Smooth muscle cell (in vitro differentiated cells): ENCODE results near the gene C1QTNF1. TPM values are rescaled to one million over a fixed set of nuclear protein-coding genes. Genes with fewer than 3 reads are reported as not detected.

Source experiments
- DNase-seq: peaks from one replicate; lab custom pipeline; 2025; ENCODE audit not compliant: unreplicated experiment; lab: John Stamatoyannopoulos, UW
- H2AFZ ChIP-seq: fragments of 200-600 bp; sonication (generic); 2 replicates; pipeline ENCODE4 v1.6.0; 2016; ENCODE audit warnings: antibody characterized with exemption, low read depth, mild to moderate bottlenecking
- H3F3A ChIP-seq: fragments of 200-600 bp; sonication (generic); 2 replicates; pipeline ENCODE4 v1.6.0; 2017; ENCODE audit warnings: antibody characterized with exemption, low read depth
- H3K27ac ChIP-seq: fragments of 200-600 bp; sonication (generic); 2 replicates; pipeline ENCODE4 v1.5.1; 2016; ENCODE audit warnings: low read depth, mild to moderate bottlenecking
- H3K27me3 ChIP-seq: fragments of 200-600 bp; sonication (generic); 2 replicates; pipeline ENCODE4 v1.6.1; 2016; ENCODE audit warnings: low read depth, mild to moderate bottlenecking
- H3K36me3 ChIP-seq: fragments of 200-600 bp; sonication (generic); 2 replicates; pipeline ENCODE4 v1.5.1; 2016; ENCODE audit warnings: low read depth
- H3K4me1 ChIP-seq: fragments of 200-600 bp; sonication (generic); 2 replicates; pipeline ENCODE4 v1.5.1; 2016; ENCODE audit warnings: low read depth
- H3K4me2 ChIP-seq: fragments of 200-600 bp; sonication (generic); 2 replicates; pipeline ENCODE4 v1.6.0; 2016; ENCODE audit warnings: mild to moderate bottlenecking
- H3K4me3 ChIP-seq: fragments of 200-600 bp; sonication (generic); 2 replicates; pipeline ENCODE4 v1.5.1; 2016; ENCODE audit warnings: mild to moderate bottlenecking
- H3K79me2 ChIP-seq: fragments of 200-600 bp; sonication (generic); 2 replicates; pipeline ENCODE4 v1.6.0; 2016; ENCODE audit warnings: low read depth, mild to moderate bottlenecking
- H3K9ac ChIP-seq: fragments of 200-600 bp; sonication (generic); 2 replicates; pipeline ENCODE4 v1.6.0; 2016; ENCODE audit warnings: low read depth
- H3K9me3 ChIP-seq: fragments of 200-600 bp; sonication (generic); replicated peaks from 2 replicates; pipeline ENCODE4 v1.5.1; 2016; ENCODE audit warnings: low read depth
- H4K20me1 ChIP-seq: fragments of 200-600 bp; sonication (generic); 2 replicates; pipeline ENCODE4 v1.6.0; 2016; ENCODE audit warnings: low read depth
- WGBS: methylation state at CpG from one replicate; pipeline ENCODE4 v1.1.7; 2016; ENCODE audit warnings: low lambda C conversion rate; 5-methylcytosine and 5-hydroxymethylcytosine counted together
- polyA plus RNA-seq: library from polyadenylated mRNA; unstranded; fragments of >200 nt; fragmentation: Nextera tagmentation; extraction: Ambion mirVana; gene quantifications from 2 replicates; pipeline ENCODE4 v1.2.1, GENCODE V29; 2016
- total RNA-seq: library from RNA; depleted of rRNA; stranded (reverse); fragments of >200 nt; gene quantifications from 2 replicates; pipeline ENCODE4 v1.2.3, GENCODE V29; 2014
- TF ChIP-seq, protein P1 (sequence below): fragments of 200-600 bp; sonication (generic); IDR thresholded peaks from 2 replicates; pipeline ENCODE4 v1.5.1; 2017; ENCODE audit warnings: borderline replicate concordance, mild to moderate bottlenecking, antibody characterized with exemption; ENCODE audit not compliant: insufficient read depth, poor library complexity, severe bottlenecking

Gene C1QTNF1
- total and polyA plus RNA-seq, 2 experiments from 2014 or later = 5.7 to 9.4 TPM

DNA sequence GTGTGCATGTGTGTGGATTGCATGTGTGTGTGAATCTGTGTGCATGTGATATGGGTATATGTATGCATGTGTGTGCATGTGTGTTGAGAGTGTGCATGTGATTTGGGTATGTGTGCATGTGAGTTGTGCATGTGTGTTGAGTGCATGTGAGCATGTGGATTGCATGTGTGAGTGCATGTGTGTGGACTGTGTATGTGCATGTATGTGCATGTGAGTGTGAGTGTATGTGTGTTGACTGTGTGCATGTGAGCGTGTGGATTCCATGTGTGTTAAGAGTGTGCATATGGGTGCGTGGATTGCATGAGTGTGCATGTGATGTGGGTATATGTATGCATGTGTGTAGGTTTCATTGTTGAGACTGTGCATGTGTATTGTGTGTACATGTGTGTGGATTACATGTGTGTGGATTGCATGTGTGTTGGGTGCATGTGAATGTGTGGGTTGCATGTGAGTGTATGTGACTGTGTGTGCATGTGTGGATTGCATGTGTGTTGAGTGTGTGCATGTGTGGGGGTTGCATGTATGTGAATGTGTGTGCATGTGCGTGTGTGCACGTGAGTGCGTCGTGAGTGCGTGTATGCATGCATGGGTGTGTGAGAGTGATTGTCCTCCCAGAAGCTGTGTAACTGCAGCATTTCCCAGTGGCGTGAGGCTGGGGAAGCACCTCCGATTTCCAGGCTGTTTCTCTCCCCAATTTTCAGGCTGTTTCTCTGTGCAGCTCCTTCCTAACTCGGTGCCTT, 19.4 kb downstream of the C1QTNF1 start:
- Histone ChIP-seq H4K20me1 (no peaks in the 10 kb centered on the region), H2AFZ (no peak overlapping the region), H3K36me3 (no peaks in the 10 kb centered on the region), H3K4me3 (no peak overlapping the region), H3K27me3 (no peaks in the 10 kb centered on the region), H3K79me2 (no peaks in the 10 kb centered on the region), H3K4me2 (no peak overlapping the region), H3K9me3 (no peaks in the 10 kb centered on the region), H3K4me1 (peaks cover under 1% of the 10 kb centered on the region), H3K9ac (no peak overlapping the region), H3F3A (no peaks in the 10 kb centered on the region), H3K27ac (no peak overlapping the region)
- TF ChIP-seq, protein P1, sequence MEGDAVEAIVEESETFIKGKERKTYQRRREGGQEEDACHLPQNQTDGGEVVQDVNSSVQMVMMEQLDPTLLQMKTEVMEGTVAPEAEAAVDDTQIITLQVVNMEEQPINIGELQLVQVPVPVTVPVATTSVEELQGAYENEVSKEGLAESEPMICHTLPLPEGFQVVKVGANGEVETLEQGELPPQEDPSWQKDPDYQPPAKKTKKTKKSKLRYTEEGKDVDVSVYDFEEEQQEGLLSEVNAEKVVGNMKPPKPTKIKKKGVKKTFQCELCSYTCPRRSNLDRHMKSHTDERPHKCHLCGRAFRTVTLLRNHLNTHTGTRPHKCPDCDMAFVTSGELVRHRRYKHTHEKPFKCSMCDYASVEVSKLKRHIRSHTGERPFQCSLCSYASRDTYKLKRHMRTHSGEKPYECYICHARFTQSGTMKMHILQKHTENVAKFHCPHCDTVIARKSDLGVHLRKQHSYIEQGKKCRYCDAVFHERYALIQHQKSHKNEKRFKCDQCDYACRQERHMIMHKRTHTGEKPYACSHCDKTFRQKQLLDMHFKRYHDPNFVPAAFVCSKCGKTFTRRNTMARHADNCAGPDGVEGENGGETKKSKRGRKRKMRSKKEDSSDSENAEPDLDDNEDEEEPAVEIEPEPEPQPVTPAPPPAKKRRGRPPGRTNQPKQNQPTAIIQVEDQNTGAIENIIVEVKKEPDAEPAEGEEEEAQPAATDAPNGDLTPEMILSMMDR = no peak
- no peak for DNase-seq
- 92% methylated on average over 10 of the region's 10 CpGs for WGBS

DNA sequence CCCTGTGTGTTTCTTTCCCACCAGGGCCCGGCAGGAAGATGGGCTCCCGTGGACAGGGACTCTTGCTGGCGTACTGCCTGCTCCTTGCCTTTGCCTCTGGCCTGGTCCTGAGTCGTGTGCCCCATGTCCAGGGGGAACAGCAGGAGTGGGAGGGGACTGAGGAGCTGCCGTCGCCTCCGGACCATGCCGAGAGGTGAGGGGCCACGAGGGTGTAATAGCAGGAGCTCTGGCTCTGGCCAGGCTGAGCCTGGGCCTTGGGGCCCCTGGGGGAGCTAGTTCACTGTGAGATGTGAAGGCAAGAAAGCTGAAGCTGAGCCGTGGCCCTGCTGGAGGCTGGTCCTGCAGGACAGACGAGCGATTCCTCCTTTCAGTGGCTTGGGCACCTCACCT, 20.0 kb downstream of the C1QTNF1 start:
- no peak overlapping the region for H3K27ac ChIP-seq
- no peak for DNase-seq
- no peaks in the 10 kb centered on the region for H3K27me3 ChIP-seq
- no peaks in the 10 kb centered on the region for H3K79me2 ChIP-seq
- no peaks in the 10 kb centered on the region for H3K36me3 ChIP-seq
- TF ChIP-seq, protein P1 = no peak
- no peaks in the 10 kb centered on the region for H3K9me3 ChIP-seq
- H3K9ac ChIP-seq = no peak overlapping the region
- no peaks in the 10 kb centered on the region for H4K20me1 ChIP-seq
- no peak overlapping the region for H3K4me2 ChIP-seq
- no peak overlapping the region for H3K4me3 ChIP-seq
- H3F3A ChIP-seq = no peaks in the 10 kb centered on the region
- H2AFZ ChIP-seq = no peak overlapping the region
- WGBS = 74% methylated on average over 12 of the region's 12 CpGs
- peaks cover 6% of the 10 kb centered on the region for H3K4me1 ChIP-seq

DNA sequence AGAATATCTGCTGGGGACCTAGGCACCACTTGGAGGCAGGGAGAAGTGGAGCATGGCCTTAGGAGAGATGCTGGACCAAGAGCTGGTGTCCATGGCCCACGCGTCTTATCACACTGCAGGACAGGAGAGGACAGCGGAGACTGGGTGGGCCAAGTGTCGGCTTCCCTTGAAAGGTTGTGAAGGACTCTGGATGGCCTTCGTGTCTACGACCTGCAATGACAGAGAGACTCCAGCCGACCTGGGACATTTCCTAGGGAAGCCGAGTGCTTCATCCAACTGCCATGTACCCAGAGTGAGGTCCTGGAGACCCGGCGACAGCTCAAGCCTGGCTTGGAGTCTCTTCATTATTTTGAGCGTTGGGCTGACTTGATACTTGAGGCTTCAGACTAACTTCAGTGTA, 20.5 kb downstream of the C1QTNF1 start:
- no peak overlapping the region for H2AFZ ChIP-seq
- no peak overlapping the region for H3K9ac ChIP-seq
- H3K27me3 ChIP-seq = no peaks in the 10 kb centered on the region
- H3K9me3 ChIP-seq = no peaks in the 10 kb centered on the region
- H3K4me3 ChIP-seq = no peak overlapping the region
- H4K20me1 ChIP-seq = no peaks in the 10 kb centered on the region
- H3K36me3 ChIP-seq = no peaks in the 10 kb centered on the region
- DNase-seq = no peak
- TF ChIP-seq, protein P1 = no peak
- H3K4me2 ChIP-seq = no peak overlapping the region
- no peaks in the 10 kb centered on the region for H3F3A ChIP-seq
- 92% methylated on average over 11 of the region's 11 CpGs for WGBS
- no peak overlapping the region for H3K27ac ChIP-seq
- H3K4me1 ChIP-seq = peaks cover 6% of the 10 kb centered on the region
- no peaks in the 10 kb centered on the region for H3K79me2 ChIP-seq
